HepG2 (cell line): ENCODE data around the gene GSKIP. TPM values are rescaled to one million over a fixed set of nuclear protein-coding genes. Genes with fewer than 3 reads are reported as not detected.
A peak's percentile ranks its signal among the peaks of the same experiment; 100 is the strongest.

ENCODE experiments used
- AKNA ChIP-seq: sonication (generic); formaldehyde crosslinking; IDR thresholded peaks from 2 replicates; pipeline ENCODE4 v1.4.0; 2020; ENCODE audit warnings: missing genetic modification reagents, borderline replicate concordance
- ARID5B ChIP-seq: IDR thresholded peaks from 2 replicates; pipeline ENCODE4 v1.4.0; 2020; ENCODE audit warnings: mild to moderate bottlenecking, missing genetic modification reagents
- BCLAF1 ChIP-seq: fragments of 450-650 bp; IDR thresholded peaks from 2 replicates; pipeline ENCODE4 v1.6.1; 2017; ENCODE audit warnings: mild to moderate bottlenecking
- FUBP1 ChIP-seq: sonication (generic); formaldehyde crosslinking; IDR thresholded peaks from 2 replicates; pipeline ENCODE4 v1.5.1; 2020; ENCODE audit warnings: missing genetic modification reagents, mild to moderate bottlenecking, borderline replicate concordance
- HDAC6 ChIP-seq: fragments of 200-600 bp; sonication (generic); IDR thresholded peaks from 2 replicates; pipeline ENCODE4 v1.7.0; 2017; ENCODE audit warnings: mild to moderate bottlenecking, antibody characterized with exemption, low read length, low read depth
- ISL2 ChIP-seq: sonication (generic); formaldehyde crosslinking; IDR thresholded peaks from 2 replicates; pipeline ENCODE4 v1.5.0; 2020; ENCODE audit warnings: missing genetic modification reagents
- PBX2 ChIP-seq: IDR thresholded peaks from 2 replicates; pipeline ENCODE4 v1.6.1; 2016; ENCODE audit warnings: control low read depth
- RFXAP ChIP-seq: sonication (generic); formaldehyde crosslinking; IDR thresholded peaks from 2 replicates; pipeline ENCODE4 v1.4.0; 2020; ENCODE audit warnings: missing genetic modification reagents, borderline replicate concordance
- TARDBP ChIP-seq: sonication (generic); formaldehyde crosslinking; IDR thresholded peaks from 2 replicates; pipeline ENCODE4 v1.8.0; 2022; ENCODE audit warnings: mild to moderate bottlenecking, missing genetic modification reagents
- YEATS2 ChIP-seq: sonication (generic); formaldehyde crosslinking; IDR thresholded peaks from 2 replicates; pipeline ENCODE4 v1.4.0; 2020; ENCODE audit warnings: missing genetic modification reagents, borderline replicate concordance
- ZNF17 ChIP-seq: sonication (generic); formaldehyde crosslinking; IDR thresholded peaks from 2 replicates; pipeline ENCODE4 v1.5.0; 2020; ENCODE audit warnings: mild to moderate bottlenecking, missing genetic modification reagents
- ZNF639 ChIP-seq: conservative IDR thresholded peaks from 2 replicates; pipeline ENCODE4 v1.6.1; 2018; ENCODE audit warnings: missing genetic modification reagents
- ZNF720 ChIP-seq: sonication (generic); formaldehyde crosslinking; IDR thresholded peaks from 2 replicates; pipeline ENCODE4 v1.4.0; 2020; ENCODE audit warnings: missing genetic modification reagents
- ZNF792 ChIP-seq: IDR thresholded peaks from 2 replicates; pipeline ENCODE4 v1.6.1; 2016
- polyA plus RNA-seq, 8 experiments: library from polyadenylated mRNA; depleted of rRNA in 3 of 8; stranded (reverse) in 7 of 8; unstranded in 1 of 8; fragments of >200 nt; fragmentation: Illumina TruSeq in 4 of 8; extraction: Trizol in 4 of 8; gene quantifications; 2 replicates each; pipeline versions ENCODE4 v1.2.1 to v1.2.3, GENCODE V29; 2011 to 2016; ENCODE audit warnings: low read depth in 4 of 8, missing spikeins in 1 of 8, mixed read lengths in 1 of 8; ENCODE audit not compliant: insufficient read depth in 1 of 8
- total RNA-seq, 5 experiments: library from RNA; depleted of rRNA; stranded (reverse); fragments of >200 nt; fragmentation: Illumina TruSeq; extraction: Trizol; gene quantifications; 2 replicates each; pipeline ENCODE4 v1.2.3, GENCODE V29; 2016; ENCODE audit warnings: low read depth in 1 of 5

The GSKIP gene
- total and polyA plus RNA-seq, 2 of the 13 experiments (the other 11 are each of a cell fraction or from before 2014, with no cell fraction given), result 12.5 to 27.3 TPM

GRCh38 chr14:96409701-96410100 is 46.4 kb downstream of the GSKIP start (continued):
- TF ChIP-seq ARID5B (peak; percentile 39), ISL2 (CRISPR knock-in tag) (no peak), AKNA (no peak), TARDBP (CRISPR knock-in tag) (no peak), BCLAF1 (no peak), PBX2 (no peak), ZNF792 (no peak), FUBP1 (CRISPR knock-in tag) (no peak), ZNF720 (CRISPR knock-in tag) (no peak), RFXAP (no peak), YEATS2 (CRISPR knock-in tag) (no peak), ZNF639 (CRISPR knock-in tag) (no peak), ZNF17 (CRISPR knock-in tag) (no peak), HDAC6 (no peak)
